ENCODE measurements around the gene COP1. TPM values are rescaled to one million over a fixed set of nuclear protein-coding genes. Genes with fewer than 3 reads are reported as not detected.

Gene COP1
- total and polyA plus RNA-seq, 2 of the 13 experiments (the other 11 are each of a cell fraction or from before 2014, with no cell fraction given), result 20.5 to 51.3 TPM

- TF ChIP-seq, protein P1, sequence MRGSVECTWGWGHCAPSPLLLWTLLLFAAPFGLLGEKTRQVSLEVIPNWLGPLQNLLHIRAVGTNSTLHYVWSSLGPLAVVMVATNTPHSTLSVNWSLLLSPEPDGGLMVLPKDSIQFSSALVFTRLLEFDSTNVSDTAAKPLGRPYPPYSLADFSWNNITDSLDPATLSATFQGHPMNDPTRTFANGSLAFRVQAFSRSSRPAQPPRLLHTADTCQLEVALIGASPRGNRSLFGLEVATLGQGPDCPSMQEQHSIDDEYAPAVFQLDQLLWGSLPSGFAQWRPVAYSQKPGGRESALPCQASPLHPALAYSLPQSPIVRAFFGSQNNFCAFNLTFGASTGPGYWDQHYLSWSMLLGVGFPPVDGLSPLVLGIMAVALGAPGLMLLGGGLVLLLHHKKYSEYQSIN (CRISPR knock-in tag; IDR thresholded peaks at IDR 0.05; ENCODE audit: borderline replicate concordance), result no peak
- TF ChIP-seq SOX6 (IDR thresholded peaks at IDR 0.05) (no peak), SOX6 (CRISPR knock-in tag; IDR thresholded peaks at IDR 0.05) (peak; percentile 29; the same call in 1 of the 2 replicates), CCAR2 (optimal IDR thresholded peaks at IDR 0.05; ENCODE audit: low read depth, low read length) (no peak), SRY (CRISPR knock-in tag; IDR thresholded peaks at IDR 0.05) (peak; percentile 92), SAFB2 (CRISPR knock-in tag; IDR thresholded peaks at IDR 0.05; ENCODE audit: borderline replicate concordance, low read depth) (no peak; the same call in 1 of the 2 replicates), NFE2L2 (IDR thresholded peaks at IDR 0.05; ENCODE audit: low read length) (no peak), ZNF17 (CRISPR knock-in tag; IDR thresholded peaks at IDR 0.05) (no peak), SCMH1 (CRISPR knock-in tag; IDR thresholded peaks at IDR 0.05; ENCODE audit: borderline replicate concordance) (no peak), RFX1 (IDR thresholded peaks at IDR 0.05) (no peak), RAD21 (CRISPR knock-in tag; IDR thresholded peaks at IDR 0.05) (0 out of 2 replicates have a peak, but pooled peaks have one; percentile 3), ZNF704 (CRISPR knock-in tag; IDR thresholded peaks at IDR 0.05; ENCODE audit: borderline replicate concordance) (peak; percentile 70), ELF4 (CRISPR knock-in tag; IDR thresholded peaks at IDR 0.05; ENCODE audit: borderline replicate concordance) (no peak), HES4 (CRISPR knock-in tag; IDR thresholded peaks at IDR 0.05; ENCODE audit: borderline replicate concordance) (0 out of 2 replicates have a peak, but pooled peaks have one; percentile 61), ZFX (CRISPR knock-in tag; IDR thresholded peaks at IDR 0.05; ENCODE audit: low read depth) (peak; percentile 81), TAF1 (CRISPR knock-in tag; IDR thresholded peaks at IDR 0.05) (peak; percentile 67; the same call in 1 of the 2 replicates), HCFC1 (IDR thresholded peaks at IDR 0.05; ENCODE audit: low read depth, low read length) (no peak), BRCA1 (CRISPR knock-in tag; IDR thresholded peaks at IDR 0.05) (0 out of 2 replicates have a peak, but pooled peaks have one; percentile 8), GATA4 (IDR thresholded peaks at IDR 0.05; ENCODE audit: borderline replicate concordance, low read depth) (peak; percentile 39; the same call in 1 of the 2 replicates), FOXK2 (IDR thresholded peaks at IDR 0.05) (no peak), ZNF761 (CRISPR knock-in tag; conservative IDR thresholded peaks at IDR 0.05) (no peak), NR3C1 (CRISPR knock-in tag; IDR thresholded peaks at IDR 0.05) (no peak), PCBP2 (optimal IDR thresholded peaks at IDR 0.05; ENCODE audit: low read depth, low read length, poor library complexity, severe bottlenecking) (no peak), ZSCAN21 (CRISPR knock-in tag; IDR thresholded peaks at IDR 0.05; ENCODE audit: borderline replicate concordance) (peak; percentile 53; the same call in 1 of the 2 replicates)
- TF ChIP-seq, protein P2, sequence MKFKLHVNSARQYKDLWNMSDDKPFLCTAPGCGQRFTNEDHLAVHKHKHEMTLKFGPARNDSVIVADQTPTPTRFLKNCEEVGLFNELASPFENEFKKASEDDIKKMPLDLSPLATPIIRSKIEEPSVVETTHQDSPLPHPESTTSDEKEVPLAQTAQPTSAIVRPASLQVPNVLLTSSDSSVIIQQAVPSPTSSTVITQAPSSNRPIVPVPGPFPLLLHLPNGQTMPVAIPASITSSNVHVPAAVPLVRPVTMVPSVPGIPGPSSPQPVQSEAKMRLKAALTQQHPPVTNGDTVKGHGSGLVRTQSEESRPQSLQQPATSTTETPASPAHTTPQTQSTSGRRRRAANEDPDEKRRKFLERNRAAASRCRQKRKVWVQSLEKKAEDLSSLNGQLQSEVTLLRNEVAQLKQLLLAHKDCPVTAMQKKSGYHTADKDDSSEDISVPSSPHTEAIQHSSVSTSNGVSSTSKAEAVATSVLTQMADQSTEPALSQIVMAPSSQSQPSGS (CRISPR knock-in tag; IDR thresholded peaks at IDR 0.05), result no peak; the same call in 1 of the 2 replicates
- TF ChIP-seq, protein P3, sequence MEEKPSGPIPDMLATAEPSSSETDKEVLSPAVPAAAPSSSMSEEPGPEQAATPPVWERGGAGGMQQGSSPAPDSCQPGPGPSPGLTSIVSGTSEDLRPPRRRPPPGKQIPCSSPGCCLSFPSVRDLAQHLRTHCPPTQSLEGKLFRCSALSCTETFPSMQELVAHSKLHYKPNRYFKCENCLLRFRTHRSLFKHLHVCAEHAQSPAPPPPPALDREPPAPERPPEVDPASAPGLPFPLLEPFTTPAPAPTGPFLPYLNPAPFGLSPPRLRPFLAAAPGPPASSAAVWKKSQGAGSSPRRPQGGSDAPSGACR (CRISPR knock-in tag; IDR thresholded peaks at IDR 0.05), result no peak
Measured at GRCh38 chr1:176206961-176207902, at the start of gene COP1 (continued).

Measured in HepG2 (cell line).